Panc1 (cell line): ENCODE results near the gene CYP4Z1.
"Not testable (repeated sequence)": the region's sequence is repeated elsewhere in the genome, so short reads cannot be mapped to it uniquely, and the experiment has no call there.

Experiments
- CTCF ChIP-seq: fragments of 450-650 bp; IDR thresholded peaks from 2 replicates; pipeline ENCODE4 v1.5.1; 2017; ENCODE audit warnings: mild to moderate bottlenecking
- POLR2AphosphoS5 ChIP-seq: IDR thresholded peaks from 2 replicates; pipeline ENCODE4 v1.6.1; 2012; ENCODE audit warnings: mild to moderate bottlenecking, low read depth, low read length, moderate library complexity
- REST ChIP-seq, 2 experiments: IDR thresholded peaks; 2 replicates each; pipeline ENCODE4 v1.6.1; 2011 to 2012; ENCODE audit warnings: low read depth in 2 of 2, control low read depth in 1 of 2, low read length in 1 of 2, mild to moderate bottlenecking in 1 of 2, moderate library complexity in 1 of 2; ENCODE audit not compliant: insufficient read depth in 1 of 2

DNA sequence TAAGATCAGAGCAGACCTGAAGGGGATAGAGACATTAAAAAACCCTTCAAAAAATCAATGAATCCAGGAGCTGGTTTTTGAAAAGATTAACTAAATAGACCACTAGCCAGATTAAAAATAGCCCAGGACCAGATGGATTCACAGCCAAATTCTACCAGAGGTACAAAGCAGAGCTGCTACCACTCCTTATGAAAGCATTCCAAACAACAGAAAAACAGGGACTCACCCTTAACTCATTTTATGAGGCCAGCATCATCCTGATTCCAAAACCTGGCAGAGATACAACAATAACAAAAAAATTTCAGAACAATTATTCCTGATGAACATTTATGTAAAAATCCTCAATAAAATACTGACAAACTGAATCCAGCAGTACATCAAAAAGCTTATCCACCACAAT, 89.4 kb downstream of the CYP4Z1 start:
- TF ChIP-seq REST (IDR thresholded peaks at IDR 0.05; ENCODE audit: insufficient read depth in 1 of 2, low read depth in 2 of 2, low read length in 1 of 2); CTCF; POLR2AphosphoS5: not testable (repeated sequence)
